Adrenal gland (tissue), 12 donors: ENCODE data around the gene GZMH. TPM values are rescaled to one million over a fixed set of nuclear protein-coding genes. Genes with fewer than 3 reads are reported as not detected.

Experiments
- DNase-seq, 7 donors: peaks; one replicate each; pipeline ENCODE4 v3.0.0-alpha.2; 2019 to 2020
- H3K27ac ChIP-seq, 5 donors: fragments of 200-600 bp; sonication (generic) in 4 of 5; 1 replicate in 3 of 5; 2 replicates in 2 of 5; pipeline versions ENCODE4 v1.5.1 to v1.8.0; 2016 to 2020; ENCODE audit warnings: mild to moderate bottlenecking in 1 of 5
- H3K27me3 ChIP-seq: fragments of 200-600 bp; 2 replicates; pipeline ENCODE4 v1.8.0; 2021
- H3K36me3 ChIP-seq, 2 donors: fragments of 200-600 bp; replicated peaks in 1 of 2; 1 replicate in 1 of 2; 2 replicates in 1 of 2; pipeline versions ENCODE4 v1.5.1 to v1.8.0; 2018 to 2022
- H3K4me1 ChIP-seq, 2 donors: fragments of 200-600 bp; replicated peaks in 1 of 2; 1 replicate in 1 of 2; 2 replicates in 1 of 2; pipeline versions ENCODE4 v1.5.1 to v1.8.0; 2018 to 2021
- H3K4me3 ChIP-seq, 4 donors: fragments of 200-600 bp; sonication (generic) in 3 of 4; one replicate each; pipeline ENCODE4 v1.5.1; 2016 to 2018
- H3K9me3 ChIP-seq, 3 donors: fragments of 200-600 bp; sonication (generic) in 1 of 3; replicated peaks in 1 of 3; 1 replicate in 2 of 3; 2 replicates in 1 of 3; pipeline versions ENCODE4 v1.5.1 to v1.8.0; 2016 to 2021
- POLR2A ChIP-seq, 2 donors: fragments of 450-650 bp; IDR thresholded peaks; one replicate each; pipeline ENCODE4 v1.6.1; 2017; ENCODE audit warnings: antibody characterized with exemption in 2 of 2, mild to moderate bottlenecking in 2 of 2, moderate library complexity in 1 of 2
- WGBS, 4 donors: extraction: QIAGEN DNeasy Blood & Tissue Kit in 2 of 4; methylation state at CpG; one replicate each; pipeline versions ENCODE4 v1.1.5 to v1.1.7; 2013 to 2017; 5-methylcytosine and 5-hydroxymethylcytosine counted together
- intact Hi-C, 2 donors: fragments of 100-400 bp; cut with DNase I; formaldehyde crosslinking; loops; one replicate each; pipeline versions ENCODE4 v1.14.1 to v1.15.0; 2022 to 2023
- polyA plus RNA-seq, 3 donors: library from polyadenylated mRNA; stranded (reverse); fragments of 200-250 nt in 2 of 3; fragments of 350-450 nt in 1 of 3; fragmentation: Illumina TruSeq in 1 of 3; extraction: RNeasy Lipid Tissue Mini Kit (QIAGEN cat#74804) in 1 of 3; gene quantifications; one replicate each; pipeline ENCODE4 v1.2.3, GENCODE V29; 2013 to 2014
- total RNA-seq, 9 donors: library from RNA; depleted of rRNA in 4 of 9; stranded (reverse); fragments of >200 nt in 4 of 9; fragments of 120-200 nt in 1 of 9; fragmentation: NEBNext Ultra II Directional in 1 of 9; extraction: Animal tissue kit (Norgen Biotek cat#: 25700) in 1 of 9; gene quantifications; one replicate each; pipeline versions ENCODE4 v1.1.0 to v1.2.4, GENCODE V29; 2013 to 2023
- TF ChIP-seq, protein P1 (sequence below), 6 experiments: fragments of 450-650 bp in 4 of 6; fragments of 200-600 bp in 2 of 6; sonication (generic) in 1 of 6; IDR thresholded peaks; 1 replicate in 5 of 6; 2 replicates in 1 of 6; pipeline versions ENCODE4 v1.5.1 to v1.8.0; 2016 to 2021; ENCODE audit warnings: antibody characterized with exemption in 6 of 6, mild to moderate bottlenecking in 2 of 6, moderate library complexity in 1 of 6
- donor health status: healthy with polysubstance abuse.
- donor health status: Bipolar disorder and iron deficiency.
- donor health status: DM: yes; HTN: yes; CAD: no.
- donor health status: DM: no; HTN: no; CAD: no.
- donor health status: DM: no; HTN: no; CAD: no.
- donor health status: DM: yes; HTN: yes; CAD: no.

GZMH gene
- total and polyA plus RNA-seq, 12 donors, result 0.48 to 6.5 (median 1.3) TPM; not detected in 4

DNA sequence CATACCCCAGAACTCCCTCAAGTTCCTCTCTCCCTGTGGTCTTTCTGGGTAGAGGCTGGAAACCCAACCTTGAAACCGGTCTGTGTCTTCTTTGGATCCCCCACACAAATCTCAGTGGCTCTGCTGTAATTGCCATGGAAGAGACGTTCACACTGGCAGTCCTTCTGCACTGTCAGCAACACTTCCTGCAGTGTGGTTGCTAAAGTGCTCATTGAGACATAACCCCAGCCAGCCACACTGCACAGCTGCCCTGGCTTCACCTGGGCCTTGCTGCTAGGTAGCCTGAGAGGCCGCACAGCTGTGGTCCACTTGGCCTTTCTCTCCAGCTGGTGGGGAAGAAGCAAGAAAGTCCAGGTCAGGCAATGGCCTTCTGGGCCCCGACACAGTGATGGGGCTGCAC lies 2.4 kb downstream of the GZMH start:
- H3K4me3 ChIP-seq, result no peak overlapping the region
- H3K4me1 ChIP-seq, result no peaks in the 10 kb centered on the region
- no peaks in the 10 kb centered on the region for H3K9me3 ChIP-seq
- H3K27ac ChIP-seq, result no peak overlapping the region
- TF ChIP-seq POLR2A (IDR thresholded peaks at IDR 0.05), result no peak
- TF ChIP-seq, protein P1, sequence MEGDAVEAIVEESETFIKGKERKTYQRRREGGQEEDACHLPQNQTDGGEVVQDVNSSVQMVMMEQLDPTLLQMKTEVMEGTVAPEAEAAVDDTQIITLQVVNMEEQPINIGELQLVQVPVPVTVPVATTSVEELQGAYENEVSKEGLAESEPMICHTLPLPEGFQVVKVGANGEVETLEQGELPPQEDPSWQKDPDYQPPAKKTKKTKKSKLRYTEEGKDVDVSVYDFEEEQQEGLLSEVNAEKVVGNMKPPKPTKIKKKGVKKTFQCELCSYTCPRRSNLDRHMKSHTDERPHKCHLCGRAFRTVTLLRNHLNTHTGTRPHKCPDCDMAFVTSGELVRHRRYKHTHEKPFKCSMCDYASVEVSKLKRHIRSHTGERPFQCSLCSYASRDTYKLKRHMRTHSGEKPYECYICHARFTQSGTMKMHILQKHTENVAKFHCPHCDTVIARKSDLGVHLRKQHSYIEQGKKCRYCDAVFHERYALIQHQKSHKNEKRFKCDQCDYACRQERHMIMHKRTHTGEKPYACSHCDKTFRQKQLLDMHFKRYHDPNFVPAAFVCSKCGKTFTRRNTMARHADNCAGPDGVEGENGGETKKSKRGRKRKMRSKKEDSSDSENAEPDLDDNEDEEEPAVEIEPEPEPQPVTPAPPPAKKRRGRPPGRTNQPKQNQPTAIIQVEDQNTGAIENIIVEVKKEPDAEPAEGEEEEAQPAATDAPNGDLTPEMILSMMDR (IDR thresholded peaks at IDR 0.05), result no peak
- H3K27me3 ChIP-seq, result no peaks in the 10 kb centered on the region
- H3K36me3 ChIP-seq, result no peaks in the 10 kb centered on the region
- intact Hi-C loops, result no loop called here
- no peak for DNase-seq
- 59 to 94% (median 71%) methylated on average over 3 to 4 of the region's 4 CpGs for WGBS, 4 donors

DNA sequence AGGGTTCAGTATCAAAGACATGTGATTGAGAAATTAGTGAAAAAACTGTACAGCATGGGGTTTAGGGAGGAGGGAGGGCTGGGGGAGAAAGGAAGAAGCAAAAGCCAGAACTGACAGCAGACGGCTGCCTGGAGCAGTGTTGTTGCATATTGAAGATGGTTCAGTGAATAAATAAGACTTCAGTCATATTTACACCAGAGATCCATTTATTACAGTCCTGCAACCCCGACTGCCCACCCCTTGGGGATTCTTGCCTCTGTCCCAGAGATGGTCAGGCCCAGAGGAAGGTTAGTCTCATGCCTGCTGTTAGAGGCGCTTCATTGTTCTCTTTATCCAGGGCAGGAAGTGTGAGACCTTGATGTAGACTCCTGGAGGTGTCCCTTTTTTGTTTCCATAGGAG lies 3.2 kb downstream of the GZMH start:
- TF ChIP-seq, protein P1 (IDR thresholded peaks at IDR 0.05), result no peak
- TF ChIP-seq POLR2A (IDR thresholded peaks at IDR 0.05), result no peak
- no peaks in the 10 kb centered on the region for H3K4me1 ChIP-seq

DNA sequence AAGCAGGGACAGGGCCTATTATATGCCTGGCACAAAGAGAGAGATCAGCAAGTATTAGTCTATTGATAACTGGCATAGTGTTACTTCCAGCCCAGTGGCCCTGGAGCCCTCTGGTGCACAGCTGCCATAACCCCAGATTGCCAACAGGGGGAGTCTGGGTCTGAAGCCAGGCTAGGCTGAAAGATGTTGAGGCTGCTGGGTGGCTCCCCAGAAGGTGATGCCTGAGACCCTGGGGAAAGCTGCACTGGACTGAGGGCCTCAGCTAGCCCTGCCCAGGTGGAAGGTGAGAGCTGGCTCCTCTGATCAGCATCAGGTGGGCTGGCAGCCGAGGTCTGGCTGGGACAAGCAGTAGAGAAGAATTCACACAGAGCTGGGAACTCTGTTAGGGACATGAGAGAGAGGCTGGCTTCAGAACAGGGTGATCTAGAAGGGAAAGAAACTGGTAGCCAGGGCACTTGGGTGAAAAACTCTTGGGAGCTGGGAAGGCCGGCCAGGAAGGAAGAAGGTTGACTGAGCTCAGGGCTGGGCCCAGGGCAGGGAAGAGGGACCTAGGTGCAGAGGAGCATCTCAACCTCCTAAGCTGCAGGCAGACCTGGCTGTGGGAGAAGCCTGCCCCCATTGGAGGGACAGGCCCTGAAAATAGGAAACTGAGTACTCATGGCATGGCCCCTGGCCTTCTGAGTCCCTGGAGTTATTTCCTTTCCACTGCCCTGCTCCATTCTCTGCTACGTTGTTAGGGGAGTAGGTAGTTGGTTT lies 3.9 kb downstream of the GZMH start:
- intact Hi-C loops, result no loop called here
- Histone ChIP-seq H3K4me3 (no peak overlapping the region), H3K9me3 (no peaks in the 10 kb centered on the region), H3K4me1 (no peaks in the 10 kb centered on the region), H3K27me3 (no peaks in the 10 kb centered on the region), H3K36me3 (no peaks in the 10 kb centered on the region), H3K27ac (no peak overlapping the region)
- peak in 4 of 7 donors; percentile 12 to 41 (median 22) for DNase-seq
- no peak for TF ChIP-seq POLR2A (IDR thresholded peaks at IDR 0.05)
- TF ChIP-seq, protein P1 (IDR thresholded peaks at IDR 0.05), result peak in 5 of 6 experiments; percentile 18 to 46 (median 38)
- WGBS, 4 donors, result 56 to 72% (median 69%) methylated on average over 3 of the region's 3 CpGs

More for the DNA sequence above, 3.2 kb downstream of the GZMH start:
- no peaks in the 10 kb centered on the region for H3K9me3 ChIP-seq
- no peaks in the 10 kb centered on the region for H3K36me3 ChIP-seq
- no peak for DNase-seq
- H3K4me3 ChIP-seq, result no peak overlapping the region
- H3K27ac ChIP-seq, result no peak overlapping the region
- no peaks in the 10 kb centered on the region for H3K27me3 ChIP-seq
- intact Hi-C loops, result no loop called here
- 44 to 59% (median 55%) methylated on average over 3 of the region's 3 CpGs for WGBS, 4 donors

DNA sequence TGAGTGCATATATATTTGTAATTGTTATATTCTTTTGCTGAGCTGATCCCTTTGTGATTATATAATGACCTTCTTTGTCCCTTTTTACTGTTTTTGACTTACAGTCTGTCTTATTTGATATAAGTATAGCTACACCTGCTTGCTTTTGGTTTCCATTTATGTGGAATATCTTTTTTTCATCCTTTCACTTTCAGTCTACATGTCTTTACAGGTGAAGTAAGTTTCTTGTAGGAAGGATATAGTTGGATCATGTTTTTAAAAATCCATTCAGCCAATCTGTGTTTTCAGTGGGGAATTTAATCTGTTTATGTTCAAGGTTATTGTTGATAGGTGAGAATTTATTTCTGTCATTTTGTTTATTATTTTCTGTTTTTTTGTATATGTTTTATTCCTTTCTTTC lies 12.1 kb downstream of the GZMH start:
- no peak overlapping the region for H3K27ac ChIP-seq
- no peaks in the 10 kb centered on the region for H3K4me1 ChIP-seq
- TF ChIP-seq, protein P1 (IDR thresholded peaks at IDR 0.05), result no peak
- no peak for TF ChIP-seq POLR2A (IDR thresholded peaks at IDR 0.05)
- H3K27me3 ChIP-seq, result no peaks in the 10 kb centered on the region
- H3K36me3 ChIP-seq, result no peaks in the 10 kb centered on the region
- DNase-seq, result no peak
- H3K4me3 ChIP-seq, result no peak overlapping the region
- intact Hi-C loops, result no loop called here
- H3K9me3 ChIP-seq, result no peaks in the 10 kb centered on the region
